ENCODE data around the gene ZBTB38. TPM values are rescaled to one million over a fixed set of nuclear protein-coding genes. Genes with fewer than 3 reads are reported as not detected.

The ZBTB38 gene
- total and polyA plus RNA-seq, 2 donors (not counting 1 experiment from before 2014, with no cell fraction given): 13.8 to 71.2 TPM

Other genes starting within 250 kb of the ZBTB38 start
- gene PXYLP1, start 136.7 kb upstream of the ZBTB38 start, total RNA-seq: 4.5 and 5.4 TPM in 2 replicates
- gene PXYLP1, start 136.7 kb upstream of the ZBTB38 start, polyA plus RNA-seq: 1.4 and 2.0 TPM in 2 replicates
- gene RASA2, start 118.5 kb downstream of the ZBTB38 start, total RNA-seq: 47.7 and 52.0 TPM in 2 replicates
- 12.3 and 20.7 TPM in 2 replicates for gene RASA2, start 118.5 kb downstream of the ZBTB38 start, polyA plus RNA-seq

Measured in B cell (primary cell).